ENCODE results near the gene AQP7. TPM values are rescaled to one million over a fixed set of nuclear protein-coding genes. Genes with fewer than 3 reads are reported as not detected.

Gene AQP7
- total and polyA plus RNA-seq, 2 donors: 1.9 to 8.7 TPM

- DNase-seq (ENCODE audit: extremely low spot score): no peak
- 62% methylated on average over 6 of the region's 6 CpGs for WGBS
- Histone ChIP-seq H3K4me3 (ENCODE audit: low read depth, low read length) (no peak overlapping the region), H3K4me1 (ENCODE audit: insufficient read depth) (no peaks in the 10 kb centered on the region), H3K27ac (ENCODE audit: low read depth) (no peak overlapping the region), H3K36me3 (ENCODE audit: insufficient read depth) (no peaks in the 10 kb centered on the region)
These were observed 37.4 kb upstream of the AQP7 start for GRCh38 chr9:33439731-33440130.

GRCh38 chr9:33438926-33439680 lies 36.7 kb upstream of the AQP7 start:
- DNase-seq (ENCODE audit: extremely low spot score): no peak
- Histone ChIP-seq H3K27ac (ENCODE audit: low read depth) (no peak overlapping the region), H3K4me1 (ENCODE audit: insufficient read depth) (no peaks in the 10 kb centered on the region), H3K36me3 (ENCODE audit: insufficient read depth) (no peaks in the 10 kb centered on the region), H3K4me3 (ENCODE audit: low read depth, low read length) (no peak overlapping the region)
- WGBS: 49% methylated on average over 7 of the region's 7 CpGs

GRCh38 chr9:33437898-33438297 lies 35.5 kb upstream of the AQP7 start:
- H3K27ac ChIP-seq (ENCODE audit: low read depth): no peak overlapping the region
- 87% methylated on average over 1 of the region's 1 CpG for WGBS
- no peak for DNase-seq (ENCODE audit: extremely low spot score)
- H3K36me3 ChIP-seq (ENCODE audit: insufficient read depth): no peaks in the 10 kb centered on the region
- H3K4me3 ChIP-seq (ENCODE audit: low read depth, low read length): no peak overlapping the region
- no peaks in the 10 kb centered on the region for H3K4me1 ChIP-seq (ENCODE audit: insufficient read depth)

DNA sequence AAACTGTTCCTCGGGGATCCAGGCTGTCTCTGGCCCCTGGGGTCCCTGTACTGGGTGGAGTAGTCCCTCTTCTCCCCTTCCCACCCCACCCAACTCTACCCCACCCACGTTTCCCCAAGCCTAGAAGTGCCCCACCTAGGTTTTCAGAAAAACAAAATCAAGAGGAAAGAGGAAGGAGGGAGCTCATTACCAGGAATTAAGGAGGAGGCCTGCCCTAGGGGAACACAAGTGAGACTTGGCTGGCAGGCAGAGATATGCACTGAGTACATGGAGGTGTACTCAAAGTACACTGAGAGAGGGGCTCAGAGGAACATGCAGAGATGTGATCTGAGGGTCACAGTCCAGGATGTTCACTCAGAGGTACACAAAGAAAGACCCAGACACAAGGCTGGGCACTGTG lies 34.8 kb upstream of the AQP7 start:
- no peaks in the 10 kb centered on the region for H3K36me3 ChIP-seq (ENCODE audit: insufficient read depth)
- DNase-seq (ENCODE audit: extremely low spot score): no peak
- no peak overlapping the region for H3K27ac ChIP-seq (ENCODE audit: low read depth)
- H3K4me3 ChIP-seq (ENCODE audit: low read depth, low read length): no peak overlapping the region
- WGBS: 41% methylated on average over 2 of the region's 2 CpGs
- H3K4me1 ChIP-seq (ENCODE audit: insufficient read depth): no peaks in the 10 kb centered on the region

DNA sequence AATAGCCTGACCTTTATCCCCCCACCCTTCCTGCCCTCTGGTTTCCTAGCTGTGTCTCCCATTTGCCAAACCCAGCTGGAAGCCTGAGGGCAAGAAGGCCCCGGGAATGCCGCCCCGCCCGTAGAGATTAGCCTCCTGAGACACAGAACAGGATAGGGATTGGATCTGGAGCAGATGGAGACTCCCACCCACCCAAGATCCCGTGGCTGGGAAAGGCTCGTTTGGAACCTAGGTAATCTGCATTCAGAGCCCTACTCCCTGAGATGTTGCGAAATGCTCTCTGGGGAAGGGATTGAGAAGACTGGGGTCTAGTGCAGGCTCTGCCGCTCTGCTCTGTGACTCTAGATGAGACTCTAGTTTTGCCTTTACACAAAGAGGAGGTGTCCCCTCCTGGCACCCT lies 34.1 kb upstream of the AQP7 start:
- 52% methylated on average over 8 of the region's 8 CpGs for WGBS
- H3K36me3 ChIP-seq (ENCODE audit: insufficient read depth): no peaks in the 10 kb centered on the region
- DNase-seq (ENCODE audit: extremely low spot score): no peak
- no peak overlapping the region for H3K27ac ChIP-seq (ENCODE audit: low read depth)
- no peaks in the 10 kb centered on the region for H3K4me1 ChIP-seq (ENCODE audit: insufficient read depth)
- H3K4me3 ChIP-seq (ENCODE audit: low read depth, low read length): no peak overlapping the region

DNA sequence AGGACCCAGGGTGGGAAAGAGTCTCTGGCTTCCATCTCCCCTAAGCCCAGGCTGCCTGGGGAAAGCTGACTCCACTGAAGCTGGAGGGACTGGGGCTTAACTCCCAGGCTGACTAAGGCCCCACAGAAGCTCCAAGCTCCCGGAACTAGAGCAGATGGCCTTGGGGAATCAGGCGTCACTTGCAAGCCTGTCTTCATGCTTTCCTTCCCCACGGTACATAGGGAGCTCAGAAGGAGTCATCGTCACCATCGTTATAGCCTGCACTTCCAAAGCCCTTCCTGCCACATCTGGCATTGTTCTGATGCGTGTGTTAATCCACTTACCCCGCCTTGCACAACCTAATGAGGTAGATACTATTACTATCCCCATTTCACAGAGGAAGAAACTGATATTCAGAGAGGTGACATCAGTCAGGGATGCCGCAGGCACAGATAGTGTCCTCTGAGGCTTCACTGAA lies 33.5 kb upstream of the AQP7 start:
- no peaks in the 10 kb centered on the region for H3K4me1 ChIP-seq (ENCODE audit: insufficient read depth)
- WGBS: 68% methylated on average over 8 of the region's 8 CpGs
- H3K36me3 ChIP-seq (ENCODE audit: insufficient read depth): no peaks in the 10 kb centered on the region
- H3K27ac ChIP-seq (ENCODE audit: low read depth): no peak overlapping the region
- no peak for DNase-seq (ENCODE audit: extremely low spot score)
- H3K4me3 ChIP-seq (ENCODE audit: low read depth, low read length): no peak overlapping the region

DNA sequence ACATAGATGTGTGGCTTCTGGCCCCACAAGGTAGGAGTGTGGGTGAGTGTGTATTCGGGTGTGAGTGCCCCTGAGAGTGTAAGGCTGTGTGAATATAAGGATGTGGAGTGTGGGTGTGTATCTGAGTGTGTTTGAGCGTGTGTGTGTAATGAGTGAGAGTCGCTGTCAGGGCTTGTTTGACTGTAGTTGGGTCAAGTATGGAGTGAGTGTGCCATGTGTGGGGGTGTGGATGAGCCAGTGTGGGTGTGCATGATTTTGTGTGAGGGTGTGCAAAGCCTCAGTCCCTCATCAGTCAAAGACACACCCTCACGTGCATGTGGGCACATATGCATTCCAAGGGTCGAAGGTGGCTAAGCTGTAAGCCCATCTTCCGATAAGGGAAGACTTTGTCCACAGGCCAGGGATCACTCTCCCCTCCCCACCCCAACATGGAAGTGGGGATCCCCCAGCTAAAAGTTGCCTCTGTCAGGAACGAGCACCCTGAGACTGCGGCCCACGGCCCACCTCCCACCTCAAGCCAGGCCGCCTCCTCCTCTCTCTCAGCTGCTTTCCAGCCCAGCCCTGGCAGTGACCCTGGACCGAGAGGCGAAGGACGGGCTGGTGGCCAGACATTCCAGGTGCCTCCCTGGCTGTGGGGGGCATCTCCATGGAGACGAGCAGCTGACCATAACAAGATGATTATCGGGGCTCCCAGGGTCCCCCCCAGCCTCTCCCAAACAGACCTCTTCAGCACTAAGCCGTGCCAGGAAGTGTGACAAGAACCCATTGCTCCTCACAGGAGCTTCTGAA lies 32.1 kb upstream of the AQP7 start:
- no peaks in the 10 kb centered on the region for H3K36me3 ChIP-seq (ENCODE audit: insufficient read depth)
- DNase-seq (ENCODE audit: extremely low spot score): no peak
- no peak overlapping the region for H3K27ac ChIP-seq (ENCODE audit: low read depth)
- H3K4me3 ChIP-seq (ENCODE audit: low read depth, low read length): no peak overlapping the region
- H3K4me1 ChIP-seq (ENCODE audit: insufficient read depth): no peaks in the 10 kb centered on the region
- WGBS: 66% methylated on average over 16 of the region's 16 CpGs

- H3K36me3 ChIP-seq (ENCODE audit: insufficient read depth): no peaks in the 10 kb centered on the region
- H3K4me1 ChIP-seq (ENCODE audit: insufficient read depth): no peaks in the 10 kb centered on the region
- DNase-seq (ENCODE audit: extremely low spot score): no peak
- WGBS: 89% methylated on average over 8 of the region's 8 CpGs
- H3K4me3 ChIP-seq (ENCODE audit: low read depth, low read length): no peak overlapping the region
- H3K27ac ChIP-seq (ENCODE audit: low read depth): no peak overlapping the region
These were observed 31.5 kb upstream of the AQP7 start for GRCh38 chr9:33433871-33434270.

GRCh38 chr9:33431420-33431819 lies 29.1 kb upstream of the AQP7 start:
- Histone ChIP-seq H3K4me1 (ENCODE audit: insufficient read depth) (no peaks in the 10 kb centered on the region), H3K27ac (ENCODE audit: low read depth) (no peak overlapping the region), H3K36me3 (ENCODE audit: insufficient read depth) (no peaks in the 10 kb centered on the region), H3K4me3 (ENCODE audit: low read depth, low read length) (no peak overlapping the region)
- WGBS: 87% methylated on average over 2 of the region's 2 CpGs
- no peak for DNase-seq (ENCODE audit: extremely low spot score)

DNA sequence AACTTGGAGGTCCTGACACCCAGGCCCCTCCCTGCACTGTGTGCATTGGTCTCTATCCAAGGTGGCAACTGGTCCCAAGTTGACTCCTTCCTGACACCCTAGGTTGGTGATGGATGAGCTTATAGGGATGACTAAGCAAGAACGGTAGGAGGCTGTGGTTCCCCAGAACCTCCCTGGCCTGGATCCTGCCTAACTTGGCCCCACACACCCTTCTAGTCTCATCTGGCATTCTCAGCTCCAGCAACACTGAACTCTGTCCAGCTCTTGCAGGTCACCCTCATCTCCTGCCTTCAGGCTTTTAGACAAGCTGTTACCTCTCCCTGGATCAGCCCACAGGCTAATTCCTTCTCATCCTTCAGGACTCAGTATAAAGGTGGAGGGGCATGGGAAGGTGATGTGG lies 28.6 kb upstream of the AQP7 start:
- no peak overlapping the region for H3K27ac ChIP-seq (ENCODE audit: low read depth)

GRCh38 chr9:33429256-33429985 lies 27.1 kb upstream of the AQP7 start:
- no peak for DNase-seq (ENCODE audit: extremely low spot score)
- no peak overlapping the region for H3K4me3 ChIP-seq (ENCODE audit: low read depth, low read length)
- 78% methylated on average over 3 of the region's 3 CpGs for WGBS
- H3K36me3 ChIP-seq (ENCODE audit: insufficient read depth): no peaks in the 10 kb centered on the region
- H3K27ac ChIP-seq (ENCODE audit: low read depth): no peak overlapping the region
- no peaks in the 10 kb centered on the region for H3K4me1 ChIP-seq (ENCODE audit: insufficient read depth)

More for the DNA sequence above, 28.6 kb upstream of the AQP7 start:
- Histone ChIP-seq H3K36me3 (ENCODE audit: insufficient read depth) (no peaks in the 10 kb centered on the region), H3K4me3 (ENCODE audit: low read depth, low read length) (no peak overlapping the region), H3K4me1 (ENCODE audit: insufficient read depth) (no peaks in the 10 kb centered on the region)
- 19% methylated on average over 1 of the region's 1 CpG for whole genome bisulfite sequencing
- no peak for DNase-seq (ENCODE audit: extremely low spot score)

GRCh38 chr9:33426843-33427293 lies 24.5 kb upstream of the AQP7 start:
- no peak for DNase-seq (ENCODE audit: extremely low spot score)
- Histone ChIP-seq H3K27ac (ENCODE audit: low read depth) (peak overlapping the region; percentile 23), H3K4me3 (ENCODE audit: low read depth, low read length) (no peak overlapping the region), H3K36me3 (ENCODE audit: insufficient read depth) (no peaks in the 10 kb centered on the region), H3K4me1 (ENCODE audit: insufficient read depth) (no peaks in the 10 kb centered on the region)
- WGBS: 77% methylated on average over 7 of the region's 7 CpGs

GRCh38 chr9:33425128-33425533 lies 22.8 kb upstream of the AQP7 start:
- no peak for DNase-seq (ENCODE audit: extremely low spot score)
- peak overlapping the region; percentile 78 for H3K27ac ChIP-seq (ENCODE audit: low read depth)
- 60% methylated on average over 4 of the region's 4 CpGs for WGBS
- no peaks in the 10 kb centered on the region for H3K4me1 ChIP-seq (ENCODE audit: insufficient read depth)
- H3K36me3 ChIP-seq (ENCODE audit: insufficient read depth): no peaks in the 10 kb centered on the region
- no peak overlapping the region for H3K4me3 ChIP-seq (ENCODE audit: low read depth, low read length)

Data from urinary bladder (tissue), 4 donors.